Measurements from ENCODE around the gene SHROOM3. TPM values are rescaled to one million over a fixed set of nuclear protein-coding genes. Genes with fewer than 3 reads are reported as not detected.
"Not testable (repeated sequence)": the region's sequence is repeated elsewhere in the genome, so short reads cannot be mapped to it uniquely, and the experiment has no call there.

Gene SHROOM3
- total and polyA plus RNA-seq, 4 donors, result 14.4 to 75.1 (median 47.3) TPM

DNA sequence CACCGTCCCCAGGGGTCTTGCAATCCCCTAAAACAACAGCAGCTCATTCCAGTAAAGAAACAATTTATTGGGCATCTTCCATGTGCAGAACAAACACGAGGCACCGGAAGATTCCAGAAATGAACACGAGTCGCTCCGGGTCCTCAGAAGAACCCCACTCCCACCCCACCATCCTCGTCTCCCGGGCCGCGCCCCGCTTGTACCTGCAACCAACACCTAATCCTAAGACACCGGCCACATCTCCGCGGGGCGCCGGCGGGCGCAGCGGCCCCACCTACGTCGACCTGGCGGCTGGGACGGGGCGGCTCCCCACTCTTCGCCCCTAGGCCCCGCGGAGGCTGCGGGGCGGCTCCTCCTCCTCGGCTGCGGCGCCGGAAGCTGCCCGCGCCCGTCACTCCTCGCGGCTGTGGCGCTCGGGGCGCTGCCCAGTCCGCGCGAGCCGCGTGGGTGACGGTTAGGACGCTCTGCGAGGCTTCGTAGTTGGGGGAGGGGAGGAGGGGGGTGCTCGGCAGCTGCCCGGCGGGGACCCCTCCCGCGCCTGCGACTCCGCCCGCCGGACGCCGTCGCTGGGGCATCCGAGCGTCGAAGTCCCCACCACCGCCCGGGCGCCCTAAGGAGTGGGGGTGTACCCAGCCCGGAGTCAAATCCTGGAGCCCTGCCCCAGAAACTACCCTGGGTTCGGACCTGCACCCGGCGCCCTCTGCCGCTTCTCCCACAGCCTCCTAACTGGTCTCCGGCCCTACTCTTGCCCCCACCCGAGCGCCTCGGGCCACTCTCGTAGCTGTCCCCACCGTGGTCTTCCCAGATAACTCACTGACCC, 14.1 kb upstream of the SHROOM3 start, which contains the start of gene CCDC158:
Gene CCDC158, minus strand, starts transcription at position 380 of the 820 bp plus-strand sequence. CDS start 17,934 bp downstream, outside the sequence.
- 7 to 11% methylated on average over 42 to 79 of the region's 79 CpGs for WGBS, 2 donors
- DNase-seq, result peak; percentile 39 to 57 (median 40)

DNA sequence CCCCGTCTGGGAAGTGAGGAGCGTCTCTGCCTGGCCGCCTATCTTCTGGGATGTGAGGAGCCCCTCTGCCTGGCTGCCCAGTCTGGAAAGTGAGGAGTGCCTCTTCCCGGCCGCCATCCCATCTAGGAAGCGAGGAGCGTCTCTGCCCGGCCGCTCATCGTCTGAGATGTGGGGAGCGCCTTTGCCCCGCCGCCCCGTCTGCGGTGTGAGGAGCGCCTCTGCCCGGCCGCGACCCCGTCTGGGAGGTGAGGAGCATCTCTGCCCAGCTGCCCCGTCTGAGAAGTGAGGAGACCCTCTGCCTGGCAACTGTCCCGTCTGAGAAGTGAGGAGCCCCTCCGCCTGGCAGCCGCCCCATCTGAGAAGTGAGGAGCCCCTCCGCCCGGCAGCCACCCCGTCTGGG, 11.9 kb upstream of the SHROOM3 start:
- H3K27ac ChIP-seq (ENCODE audit: low read depth in 1 of 2, low read length in 1 of 2); H3K9me3 ChIP-seq (ENCODE audit: control insufficient read depth in 4 of 4, insufficient read depth in 3 of 4, low read length in 3 of 4); H3K4me1 ChIP-seq (ENCODE audit: control insufficient read depth in 5 of 5, insufficient read depth in 5 of 5, low read length in 5 of 5); H3K36me3 ChIP-seq (ENCODE audit: control insufficient read depth in 4 of 4, insufficient read depth in 4 of 4, low read length in 4 of 4); DNase-seq; H3K27me3 ChIP-seq (ENCODE audit: control insufficient read depth in 3 of 3, insufficient read depth in 3 of 3, low read length in 2 of 3); H3K9ac ChIP-seq (ENCODE audit: insufficient read depth in 1 of 2, low read length in 2 of 2); H3K4me3 ChIP-seq; ATAC-seq (ENCODE audit: insufficient read depth, low FRiP score): not testable (repeated sequence)
- WGBS, 2 donors, result 94 to 97% methylated on average over 19 to 24 of the region's 27 CpGs

More for the DNA sequence above, 14.1 kb upstream of the SHROOM3 start, which contains the start of gene CCDC158:
- TF ChIP-seq CTCF (IDR thresholded peaks at IDR 0.05; ENCODE audit: control extremely low read depth, extremely low read depth), result no peak
- Histone ChIP-seq H3K4me3 (peak within 1 kb of the TSS; percentile 32), H3K4me1 (ENCODE audit: control insufficient read depth in 5 of 5, insufficient read depth in 5 of 5, low read length in 5 of 5) (peaks cover 0 to 5% (median 3%) of the 10 kb centered on the region in 5 donors), H3K27me3 (ENCODE audit: control insufficient read depth in 3 of 3, insufficient read depth in 3 of 3, low read length in 2 of 3) (peaks cover 0 to 3% (median 0%) of the 10 kb centered on the region in 3 donors), H3K9me3 (ENCODE audit: control insufficient read depth in 4 of 4, insufficient read depth in 3 of 4, low read length in 3 of 4) (peaks cover 0 to 5% (median 0%) of the 10 kb centered on the region in 4 donors), H3K27ac (ENCODE audit: low read depth in 1 of 2, low read length in 1 of 2) (no peak within 1 kb of the TSS), H3K36me3 (ENCODE audit: control insufficient read depth in 4 of 4, insufficient read depth in 4 of 4, low read length in 4 of 4) (no peaks in the 10 kb centered on the region), H3K9ac (ENCODE audit: insufficient read depth in 1 of 2, low read length in 2 of 2) (peak within 1 kb of the TSS; percentile 15 to 25)
- ATAC-seq (ENCODE audit: insufficient read depth, low FRiP score), result peak; percentile 53

DNA sequence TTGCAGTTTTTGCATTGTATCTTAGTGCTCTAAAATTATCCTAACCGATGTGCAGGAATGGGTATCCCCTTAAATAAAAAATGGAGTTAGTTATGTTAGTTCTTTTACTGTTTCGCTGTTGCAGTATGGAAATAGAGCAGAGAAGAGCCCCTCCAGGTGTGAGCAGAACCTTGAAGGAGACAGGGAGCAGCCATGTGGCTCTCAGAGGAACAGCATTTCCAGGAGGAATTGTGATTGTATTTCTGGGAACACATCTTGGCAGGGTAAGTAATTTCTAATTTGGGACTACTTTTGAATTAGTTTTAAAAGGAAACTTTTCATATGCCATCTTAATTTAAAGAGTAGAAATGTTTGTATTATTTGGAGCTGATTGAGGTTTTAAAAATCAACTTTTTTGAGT, 8.8 kb upstream of the SHROOM3 start:
- H3K27me3 ChIP-seq (ENCODE audit: control insufficient read depth in 3 of 3, insufficient read depth in 3 of 3, low read length in 2 of 3), result no peaks in the 10 kb centered on the region
- no peak for TF ChIP-seq CTCF (IDR thresholded peaks at IDR 0.05; ENCODE audit: control extremely low read depth, extremely low read depth)
- H3K9me3 ChIP-seq (ENCODE audit: control insufficient read depth in 4 of 4, insufficient read depth in 3 of 4, low read length in 3 of 4), result peaks cover 0 to 2% (median 0%) of the 10 kb centered on the region in 4 donors
- H3K4me1 ChIP-seq (ENCODE audit: control insufficient read depth in 5 of 5, insufficient read depth in 5 of 5, low read length in 5 of 5), result peaks cover 0 to 3% (median 0%) of the 10 kb centered on the region in 5 donors
- no peak overlapping the region for H3K9ac ChIP-seq (ENCODE audit: insufficient read depth in 1 of 2, low read length in 2 of 2)
- no peak overlapping the region for H3K4me3 ChIP-seq
- ATAC-seq (ENCODE audit: insufficient read depth, low FRiP score) (no peak), DNase-seq (peak in 1 of 3 donors; percentile 11)
- H3K27ac ChIP-seq (ENCODE audit: low read depth in 1 of 2, low read length in 1 of 2), result no peak overlapping the region
- H3K36me3 ChIP-seq (ENCODE audit: control insufficient read depth in 4 of 4, insufficient read depth in 4 of 4, low read length in 4 of 4), result no peaks in the 10 kb centered on the region
- WGBS, 2 donors, result 67 to 68% methylated on average over 2 of the region's 2 CpGs

DNA sequence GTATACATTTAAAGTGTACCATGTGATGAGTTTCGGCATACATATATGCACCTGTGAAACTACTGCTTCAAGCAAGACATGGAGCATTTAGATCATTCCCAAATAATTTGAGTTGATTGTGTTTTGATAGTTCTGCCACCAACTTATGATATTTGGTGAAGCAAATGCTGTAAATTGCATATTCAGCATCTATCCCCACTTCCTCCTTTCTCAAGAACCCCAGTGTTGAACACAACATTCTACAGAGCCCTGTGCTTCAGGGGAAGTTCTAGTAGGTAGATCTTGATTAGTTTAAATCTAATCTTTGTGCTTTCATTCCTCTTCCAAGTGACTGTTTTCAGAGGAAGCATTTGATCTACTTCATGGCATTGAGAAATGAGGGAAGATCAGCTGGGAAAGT, 5.4 kb upstream of the SHROOM3 start:
- Histone ChIP-seq H3K9me3 (ENCODE audit: control insufficient read depth in 4 of 4, insufficient read depth in 3 of 4, low read length in 3 of 4) (no peaks in the 10 kb centered on the region), H3K9ac (ENCODE audit: insufficient read depth in 1 of 2, low read length in 2 of 2) (no peak overlapping the region), H3K4me1 (ENCODE audit: control insufficient read depth in 5 of 5, insufficient read depth in 5 of 5, low read length in 5 of 5) (peaks cover 0 to 3% (median 0%) of the 10 kb centered on the region in 5 donors), H3K4me3 (no peak overlapping the region), H3K27me3 (ENCODE audit: control insufficient read depth in 3 of 3, insufficient read depth in 3 of 3, low read length in 2 of 3) (no peaks in the 10 kb centered on the region), H3K36me3 (ENCODE audit: control insufficient read depth in 4 of 4, insufficient read depth in 4 of 4, low read length in 4 of 4) (no peaks in the 10 kb centered on the region), H3K27ac (ENCODE audit: low read depth in 1 of 2, low read length in 1 of 2) (no peak overlapping the region)
- no peak for DNase-seq
- no peak for ATAC-seq (ENCODE audit: insufficient read depth, low FRiP score)
- TF ChIP-seq CTCF (IDR thresholded peaks at IDR 0.05; ENCODE audit: control extremely low read depth, extremely low read depth), result no peak
- 94 to 100% methylated on average over 1 of the region's 1 CpG for WGBS, 2 donors
